GM12892 (cell line): ENCODE data around the gene CNTN5. TPM values are rescaled to one million over a fixed set of nuclear protein-coding genes. Genes with fewer than 3 reads are reported as not detected.
A peak's percentile ranks its signal among the peaks of the same experiment; 100 is the strongest.

ENCODE experiments used
- DNase-seq: peaks from one replicate; pipeline ENCODE4 v3.0.0; 2011; ENCODE audit not compliant: insufficient read length
- FAIRE-seq: peaks from 2 replicates; lab custom pipeline; 2011; peaks lifted over from hg19 to GRCh38; lab: Jason Lieb, UNC
- POLR2A ChIP-seq: IDR thresholded peaks from 2 replicates; pipeline ENCODE4 v1.6.1; 2011; ENCODE audit warnings: low read depth, low read length, control low read depth
- POLR2AphosphoS5 ChIP-seq: IDR thresholded peaks from 2 replicates; pipeline ENCODE4 v1.6.1; 2011; ENCODE audit warnings: low read depth, low read length, control low read depth
- TAF1 ChIP-seq: IDR thresholded peaks from 2 replicates; pipeline ENCODE4 v1.6.1; 2011; ENCODE audit warnings: low read depth, mild to moderate bottlenecking, control low read depth, low read length, borderline replicate concordance
- polyA plus RNA-seq: library from polyadenylated mRNA; unstranded; fragments of >200 nt; gene quantifications from one replicate; pipeline ENCODE4 v1.2.1, GENCODE V29; 2012; ENCODE audit warnings: missing spikeins, inconsistent platforms; ENCODE audit not compliant: missing spikeins

CNTN5 gene
- polyA plus RNA-seq: not detected

GRCh38 chr11:99020352-99021225 is at the start of gene CNTN5:
Gene CNTN5, plus strand, starts transcription at chr11:99020949.
- no peak for FAIRE-seq
- no peak for DNase-seq
- TF ChIP-seq POLR2AphosphoS5: no peak
- no peak for TF ChIP-seq POLR2A
- no peak for TF ChIP-seq TAF1

DNA sequence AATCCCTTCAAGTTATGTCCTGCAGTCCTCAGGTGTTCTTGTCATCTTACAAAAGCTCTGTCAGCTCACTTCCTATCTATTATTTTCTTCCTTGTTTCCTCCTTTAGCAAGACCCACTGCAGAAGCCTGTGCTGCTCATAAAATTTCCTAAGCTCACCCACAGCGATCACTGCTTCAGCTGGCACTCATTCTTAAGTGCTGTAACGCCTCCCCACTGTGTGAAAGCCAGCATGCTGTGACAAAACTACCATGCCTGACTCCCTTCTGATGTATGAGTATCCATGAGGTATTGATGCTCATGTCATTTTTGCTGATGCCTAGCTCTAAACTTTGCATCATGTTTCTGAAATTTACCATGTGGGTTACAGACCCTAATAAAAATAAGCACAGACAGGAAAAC is 41.5 kb upstream of the CNTN5 start:
- no peak for FAIRE-seq

GRCh38 chr11:99015634-99016454 is 4.9 kb upstream of the CNTN5 start:
- DNase-seq (peak; percentile 5), FAIRE-seq (peak; percentile 84)
- TF ChIP-seq POLR2A (no peak), POLR2AphosphoS5 (no peak), TAF1 (no peak)

More for the DNA sequence above, 41.5 kb upstream of the CNTN5 start:
- no peak for DNase-seq
- TF ChIP-seq POLR2AphosphoS5: no peak
- no peak for TF ChIP-seq TAF1
- no peak for TF ChIP-seq POLR2A

- FAIRE-seq: no peak
- no peak for DNase-seq
- TF ChIP-seq POLR2A (no peak), TAF1 (no peak), POLR2AphosphoS5 (no peak)
Observed at GRCh38 chr11:99019696-99020095, 1.1 kb upstream of the CNTN5 start.

DNA sequence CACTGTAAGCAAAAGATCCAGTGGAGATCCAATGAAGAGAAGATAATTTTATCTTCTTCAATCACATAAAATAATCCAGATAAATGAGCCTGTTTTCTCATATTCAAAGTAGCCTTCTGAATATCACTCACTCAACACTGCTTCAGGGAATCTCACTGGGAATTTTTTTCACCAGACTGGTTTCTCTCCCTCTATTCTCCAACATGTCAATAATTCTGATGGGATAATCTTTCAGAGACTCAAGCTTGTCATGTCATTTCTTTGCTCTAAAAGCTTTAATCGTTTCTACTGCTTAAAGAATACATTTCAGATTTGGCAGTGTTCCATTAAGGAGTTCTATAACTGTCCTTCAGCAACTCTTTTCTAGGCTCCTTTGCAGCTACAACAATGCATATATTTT is 16.3 kb downstream of the CNTN5 start:
- FAIRE-seq (no peak), DNase-seq (no peak)
- TF ChIP-seq POLR2A: no peak
- no peak for TF ChIP-seq POLR2AphosphoS5
- TF ChIP-seq TAF1: no peak

DNA sequence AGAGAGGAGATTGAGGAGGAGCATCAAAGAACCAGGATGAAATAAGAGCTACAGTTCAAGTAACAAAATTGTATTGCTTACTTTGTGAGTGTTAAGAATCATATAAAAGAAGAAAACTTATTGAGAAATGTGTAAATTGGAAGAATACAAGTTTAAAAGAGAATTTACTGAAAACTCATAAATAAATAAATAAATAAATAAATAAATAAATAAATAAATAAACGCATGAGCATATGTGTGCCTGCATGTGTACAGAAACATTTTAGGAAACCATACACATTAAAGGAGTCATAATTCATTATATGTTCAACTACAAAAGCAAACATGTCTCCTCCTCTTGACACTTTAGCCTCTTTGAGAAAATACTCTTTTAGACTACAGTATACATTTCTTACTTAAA is 42.6 kb downstream of the CNTN5 start:
- no peak for DNase-seq
- TF ChIP-seq POLR2AphosphoS5: no peak
- no peak for TF ChIP-seq TAF1
- TF ChIP-seq POLR2A: no peak
- FAIRE-seq: no peak

DNA sequence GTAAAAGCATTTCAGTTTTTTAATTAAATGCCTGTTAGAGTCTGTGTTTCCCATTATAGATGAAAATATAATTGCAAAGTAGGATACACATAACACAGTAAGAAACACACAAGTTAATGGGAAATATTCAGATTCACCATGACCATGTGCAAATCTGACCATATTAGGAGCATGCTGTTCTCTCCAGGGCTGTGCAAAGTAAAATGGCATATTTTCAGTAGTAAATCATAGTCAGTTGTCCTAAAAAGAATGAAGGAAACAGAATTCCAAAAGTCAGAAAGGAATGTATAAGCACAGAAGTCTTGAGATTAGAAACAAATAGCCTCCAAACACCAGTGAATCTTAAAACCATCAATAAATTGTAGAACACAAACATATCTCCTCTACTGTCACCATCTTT is 44.4 kb downstream of the CNTN5 start:
- no peak for TF ChIP-seq POLR2A
- TF ChIP-seq POLR2AphosphoS5: no peak
- TF ChIP-seq TAF1: no peak
- no peak for FAIRE-seq
- DNase-seq: no peak

- FAIRE-seq (no peak), DNase-seq (no peak)
- TF ChIP-seq TAF1: no peak
- no peak for TF ChIP-seq POLR2AphosphoS5
- no peak for TF ChIP-seq POLR2A
Observed at GRCh38 chr11:99066618-99067317, 46.0 kb downstream of the CNTN5 start.

GRCh38 chr11:99068832-99069231 is 48.1 kb downstream of the CNTN5 start:
- no peak for FAIRE-seq

DNA sequence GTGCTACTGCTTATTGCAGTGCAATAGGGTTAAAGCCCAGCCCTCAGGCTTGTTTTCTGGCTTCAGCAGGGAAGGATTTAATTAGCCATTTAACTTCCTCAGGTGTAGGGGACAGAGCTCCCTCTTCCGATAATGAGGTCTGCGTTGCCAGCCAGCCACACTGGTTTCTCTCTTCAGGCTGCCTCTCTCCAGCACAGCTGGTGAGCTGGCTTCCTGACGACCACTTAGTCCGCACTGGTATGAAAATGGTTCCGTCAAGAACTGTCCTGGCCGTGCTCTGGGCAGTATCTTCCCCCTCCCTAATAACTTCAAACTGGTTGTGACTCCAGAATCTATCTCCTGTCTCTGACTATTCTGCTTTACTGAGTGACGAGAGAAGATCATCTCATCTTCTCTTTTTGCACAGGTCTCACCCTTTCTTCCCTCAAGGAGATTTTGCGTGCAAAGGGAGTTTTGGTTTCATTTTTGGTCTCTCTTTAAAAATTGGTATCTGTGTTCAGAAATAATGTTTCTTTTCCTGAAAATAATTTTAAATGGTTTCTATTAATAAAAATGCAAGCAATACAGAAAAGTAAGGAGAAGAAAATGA is 49.2 kb downstream of the CNTN5 start:
- DNase-seq (no peak), FAIRE-seq (no peak)
- TF ChIP-seq POLR2AphosphoS5 (no peak), TAF1 (no peak), POLR2A (no peak)

More at GRCh38 chr11:99068832-99069231, 48.1 kb downstream of the CNTN5 start:
- DNase-seq: no peak
- TF ChIP-seq POLR2AphosphoS5 (no peak), POLR2A (no peak), TAF1 (no peak)
